Activated CD4-positive, alpha-beta T cell treated with anti-CD3 and anti-CD28 coated beads, Interleukin-2, amount 50 U/mL, for 48 hours (primary cell): ENCODE data around the gene FTO.

Source experiments
- DNase-seq, 2 experiments: peaks; one replicate each; pipeline ENCODE4 v3.0.0-alpha.2; 2020

FTO gene

GRCh38 chr16:54066451-54067105, 362.6 kb downstream of the FTO start:
- DNase-seq, result no peak

GRCh38 chr16:54067322-54068065, 363.5 kb downstream of the FTO start:
- DNase-seq, result no peak

DNA sequence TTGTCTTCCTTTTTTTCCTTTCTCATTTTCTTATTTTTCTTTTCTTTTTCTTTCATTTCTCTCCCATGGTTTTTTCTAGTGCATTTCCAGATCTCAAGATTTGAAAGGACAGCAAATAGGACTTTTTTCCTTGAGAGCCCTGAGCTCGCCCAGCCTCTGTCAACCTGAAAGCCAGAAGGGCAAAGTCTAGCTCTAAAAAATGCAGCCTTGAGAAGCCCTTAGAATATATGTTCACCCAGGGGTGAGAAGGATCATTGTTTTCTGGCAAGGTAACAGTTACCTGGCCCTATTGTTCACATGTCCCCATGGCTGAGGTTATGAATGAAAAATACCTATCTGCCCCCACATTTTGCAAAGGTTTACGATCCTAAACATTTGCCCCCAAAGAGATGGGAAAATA, 364.3 kb downstream of the FTO start:
- DNase-seq, result no peak

DNA sequence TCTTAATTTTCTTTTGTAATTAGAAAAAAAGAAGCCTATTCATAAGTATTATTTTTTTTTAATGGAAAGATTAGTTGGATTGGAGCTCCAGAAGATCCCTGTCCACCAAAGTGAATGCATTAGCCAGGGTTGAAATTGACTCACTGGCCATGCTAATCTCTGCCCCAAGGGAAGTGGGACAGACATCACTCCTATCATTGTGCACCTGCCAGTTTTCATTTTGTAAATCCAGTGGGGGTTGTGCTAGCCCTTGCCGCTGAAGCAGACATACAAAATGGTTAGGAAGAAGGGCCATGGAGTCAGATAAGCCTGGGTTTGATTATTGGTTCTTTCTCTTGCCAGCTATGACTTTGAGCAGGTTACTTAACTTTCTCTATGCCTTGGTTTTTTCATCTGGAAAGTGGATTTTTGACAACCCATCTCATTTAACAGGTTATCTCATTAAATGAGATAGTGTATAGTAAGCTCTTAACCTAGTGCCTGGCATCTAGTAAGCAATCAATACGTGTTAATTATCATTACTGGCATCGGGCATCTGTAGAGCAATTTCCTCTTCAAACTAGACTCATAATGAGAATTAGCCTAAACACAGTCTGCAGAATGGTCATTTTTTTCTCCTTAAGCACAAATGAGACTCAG, 365.8 kb downstream of the FTO start:
- DNase-seq, result no peak

- DNase-seq, result no peak
These were observed 366.9 kb downstream of the FTO start for GRCh38 chr16:54070789-54071343.

DNA sequence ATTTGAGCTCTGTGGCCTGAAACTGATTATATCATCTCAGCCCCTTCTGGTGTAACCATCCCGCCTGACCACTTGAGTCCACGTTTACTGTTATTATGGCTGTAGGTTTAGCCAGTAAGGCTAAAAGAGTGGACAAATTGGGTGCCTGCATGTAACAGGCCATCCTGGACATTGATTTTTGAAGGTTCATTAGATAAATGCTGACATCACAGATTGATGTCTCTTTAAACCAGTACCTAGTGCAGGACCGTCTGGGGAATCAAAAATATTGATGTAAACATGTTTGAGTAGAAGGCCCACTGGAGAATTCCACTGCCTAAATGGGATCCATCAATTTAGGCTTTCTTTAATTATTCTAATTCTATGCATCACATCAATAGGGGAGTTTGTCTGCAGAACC, 367.6 kb downstream of the FTO start:
- no peak for DNase-seq

DNA sequence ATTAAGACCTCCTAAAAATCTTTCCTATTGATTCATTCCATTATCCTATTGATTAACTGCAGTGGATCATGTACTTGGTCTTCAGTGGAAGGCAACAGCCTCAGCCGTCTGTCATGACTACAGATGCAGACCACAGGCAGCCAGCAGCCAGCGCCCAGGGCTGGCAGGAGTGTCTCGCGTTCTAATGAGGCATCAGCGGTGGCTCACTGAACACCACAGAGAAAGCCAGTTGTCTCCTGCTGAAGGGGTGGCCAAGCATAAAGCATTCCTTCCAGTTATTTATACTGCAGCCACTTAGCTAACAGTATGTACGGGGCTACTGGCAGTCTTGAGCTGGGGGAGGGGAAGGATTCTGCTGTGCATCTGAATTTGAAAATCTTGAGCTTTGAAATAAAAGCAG, 368.3 kb downstream of the FTO start:
- DNase-seq, result no peak

DNA sequence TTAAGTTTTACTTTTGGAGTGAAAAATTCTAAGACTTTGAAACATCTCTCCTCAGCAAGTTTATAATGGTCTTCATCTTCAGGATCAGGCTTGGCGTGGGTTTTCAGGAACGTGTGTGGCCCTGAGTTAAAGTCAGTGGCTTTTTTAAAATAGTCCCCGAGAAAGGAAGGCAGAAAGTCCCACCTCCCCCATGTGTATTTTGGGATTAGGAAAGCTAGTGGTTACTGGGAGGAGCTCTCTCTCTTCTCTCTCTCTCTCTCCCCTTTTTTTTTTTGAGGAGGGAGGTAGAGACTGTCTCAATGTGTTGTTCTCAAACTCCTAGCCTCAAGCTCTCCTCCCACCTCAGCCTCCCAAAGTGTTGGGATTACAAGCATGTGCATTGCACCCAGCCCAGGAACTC, 369.4 kb downstream of the FTO start:
- no peak for DNase-seq

DNA sequence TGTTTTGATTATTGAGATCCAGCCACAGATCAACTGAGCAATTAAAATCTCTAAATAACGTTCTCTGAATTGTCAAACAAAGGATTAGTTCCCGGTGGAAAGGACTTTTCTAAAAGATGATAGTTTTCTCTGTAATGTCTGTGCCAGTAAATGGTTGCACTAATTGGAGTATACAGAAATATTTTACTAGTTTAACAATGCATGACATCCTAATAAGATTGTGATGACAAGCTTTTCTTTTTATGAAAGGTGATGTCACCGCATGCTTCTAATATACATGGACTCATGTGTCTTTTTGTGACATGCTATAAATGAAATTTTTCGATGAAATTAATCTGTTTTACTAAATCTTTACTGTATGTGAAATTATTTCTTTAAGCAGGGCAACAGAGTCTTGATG, 371.5 kb downstream of the FTO start:
- no peak for DNase-seq

DNA sequence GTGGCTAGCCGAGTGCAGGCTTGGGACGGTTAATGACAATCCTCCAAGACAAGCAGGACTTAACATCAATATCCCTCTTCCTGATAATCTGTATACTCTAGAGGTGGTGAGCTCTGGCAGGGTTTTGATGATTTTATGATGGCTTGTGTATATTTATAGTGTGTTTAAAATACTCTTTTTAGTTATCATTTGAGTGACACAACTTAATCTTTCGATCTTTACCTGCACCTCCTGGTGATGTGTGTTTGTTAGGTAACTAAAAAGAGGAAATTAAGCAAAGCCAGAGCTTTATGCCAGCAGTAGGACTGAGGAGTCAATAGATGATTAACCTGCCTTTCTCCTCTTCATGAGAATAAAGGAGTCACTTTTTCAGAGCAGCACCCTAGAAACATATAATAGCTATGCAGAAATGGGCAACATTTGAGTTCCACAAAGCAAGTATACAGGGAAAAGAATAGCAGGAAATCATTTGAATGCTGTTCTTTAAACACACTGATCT, 372.1 kb downstream of the FTO start:
- DNase-seq, result no peak

- DNase-seq, result no peak
These were observed 373.3 kb downstream of the FTO start for GRCh38 chr16:54077050-54077821.

DNA sequence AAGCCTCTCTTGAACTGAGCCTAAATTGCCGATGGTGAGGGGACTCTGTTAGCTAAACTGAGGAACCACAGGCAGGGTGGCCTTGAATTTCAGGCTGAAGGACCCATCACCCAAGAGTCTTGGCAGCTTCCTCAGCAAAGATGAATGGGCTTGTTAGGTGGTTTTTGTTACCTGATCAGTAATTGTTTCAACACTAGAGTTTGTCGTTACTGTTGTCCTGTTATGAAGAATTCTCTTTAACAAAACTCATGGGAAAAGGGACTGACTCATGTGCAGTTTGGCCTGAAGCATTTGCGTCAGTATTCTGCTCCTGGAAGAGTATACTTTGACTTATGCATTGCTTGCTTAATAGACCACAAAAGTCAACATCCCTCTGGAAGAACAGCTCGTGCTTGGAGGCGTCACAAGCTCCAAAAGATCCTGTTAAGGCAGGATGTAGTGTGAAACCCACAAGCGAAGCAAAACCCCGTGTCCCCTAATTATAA, 376.6 kb downstream of the FTO start:
- no peak for DNase-seq

GRCh38 chr16:54086791-54087190, 382.8 kb downstream of the FTO start:
- DNase-seq, result no peak

DNA sequence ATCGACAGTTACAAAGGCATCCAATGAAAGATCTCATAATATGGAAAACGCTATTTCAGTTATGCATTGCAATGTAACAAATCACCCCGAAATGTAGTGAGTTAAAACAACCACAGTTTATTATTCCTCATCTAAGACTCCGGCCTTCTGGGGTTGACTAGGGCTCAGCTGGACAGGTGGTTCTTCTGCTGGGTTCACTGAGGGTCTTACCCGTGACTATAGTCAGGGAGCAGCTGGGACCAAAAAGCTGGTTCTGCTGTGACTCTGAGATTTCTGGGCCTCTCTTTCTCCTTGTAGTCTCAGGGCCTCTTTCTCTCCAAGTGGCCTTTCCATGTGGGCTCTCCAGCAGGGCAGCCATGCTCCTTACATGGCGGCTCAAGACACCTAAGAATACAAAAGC, 386.6 kb downstream of the FTO start:
- no peak for DNase-seq

DNA sequence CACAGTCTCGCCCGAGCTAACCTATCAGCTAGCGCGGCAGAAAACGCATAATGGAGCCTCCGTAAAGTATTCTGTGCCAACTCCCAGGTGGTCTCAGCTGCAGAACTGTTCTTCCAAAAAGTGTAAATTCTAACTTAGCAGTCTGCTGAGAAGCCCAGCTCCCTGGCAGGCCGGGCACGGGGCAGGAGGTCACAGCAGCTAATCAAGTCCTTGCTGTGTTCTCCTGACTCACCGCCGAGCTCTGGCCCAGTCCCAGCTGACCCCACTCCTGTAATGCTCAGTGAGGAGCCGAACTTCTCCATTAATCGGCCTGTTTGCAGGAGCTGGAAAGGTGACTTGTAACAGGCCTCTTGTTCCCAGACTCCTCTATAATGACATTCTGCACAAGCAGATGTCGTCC, 389.3 kb downstream of the FTO start:
- no peak for DNase-seq

DNA sequence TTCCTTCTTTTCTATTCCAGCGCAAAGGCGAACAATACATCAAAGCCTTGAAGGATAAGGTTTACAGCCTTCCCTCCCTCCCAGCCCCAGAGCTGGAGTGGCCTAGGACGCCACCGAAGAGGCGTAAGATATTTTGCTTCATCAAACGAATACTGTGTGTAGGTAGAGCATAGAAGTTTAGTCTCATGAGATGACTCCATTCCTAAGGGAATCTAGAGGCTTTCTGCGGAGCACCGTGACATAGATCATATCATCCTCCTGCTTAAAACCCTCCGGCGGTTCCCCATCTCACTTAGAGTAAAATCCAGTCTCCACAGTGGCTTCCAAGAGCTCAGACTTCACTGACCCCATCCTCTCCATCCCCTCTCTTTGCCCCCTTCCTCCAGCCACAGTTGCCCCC, 390.7 kb downstream of the FTO start:
- no peak for DNase-seq

- no peak for DNase-seq
These were observed 392.7 kb downstream of the FTO start for GRCh38 chr16:54096607-54097006.

DNA sequence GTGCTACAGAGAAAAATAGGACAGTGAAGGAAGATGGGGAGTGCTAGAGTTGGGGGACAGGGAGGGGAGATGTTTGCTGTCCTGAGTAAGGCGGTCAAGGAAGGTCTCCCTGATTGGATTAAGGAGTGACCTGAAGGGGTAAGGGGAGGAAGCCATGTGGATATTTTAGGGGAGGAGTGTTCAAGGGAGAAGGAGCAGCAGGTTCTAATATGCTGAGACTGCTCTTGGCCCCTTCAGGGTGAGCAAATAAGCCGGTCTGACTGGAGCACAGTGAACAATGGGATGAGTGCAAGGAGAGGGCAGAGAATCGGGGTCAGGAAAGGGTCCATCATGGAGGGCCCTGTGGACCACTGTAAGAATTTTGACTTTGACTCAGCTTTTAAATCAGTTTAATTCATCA, 393.8 kb downstream of the FTO start:
- no peak for DNase-seq

DNA sequence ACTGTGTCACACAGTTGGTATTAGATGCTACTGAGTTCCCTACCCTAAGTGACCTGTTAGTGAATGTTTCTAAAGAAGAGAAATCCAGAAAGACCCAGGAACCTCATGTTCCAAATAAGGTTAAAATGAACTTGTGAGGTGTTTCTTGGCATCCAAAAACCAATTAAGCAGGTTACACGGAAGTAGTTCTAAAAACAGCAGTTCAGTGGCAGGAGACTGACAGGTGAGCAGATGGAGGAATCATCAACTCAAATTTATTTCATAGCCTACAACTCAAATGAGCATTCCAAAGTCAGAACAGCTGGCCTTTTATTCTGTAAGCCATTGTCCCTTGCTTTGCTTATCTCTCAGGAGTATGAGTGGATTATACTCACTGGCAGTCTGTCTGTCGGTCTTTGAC, 394.3 kb downstream of the FTO start:
- DNase-seq, result no peak

DNA sequence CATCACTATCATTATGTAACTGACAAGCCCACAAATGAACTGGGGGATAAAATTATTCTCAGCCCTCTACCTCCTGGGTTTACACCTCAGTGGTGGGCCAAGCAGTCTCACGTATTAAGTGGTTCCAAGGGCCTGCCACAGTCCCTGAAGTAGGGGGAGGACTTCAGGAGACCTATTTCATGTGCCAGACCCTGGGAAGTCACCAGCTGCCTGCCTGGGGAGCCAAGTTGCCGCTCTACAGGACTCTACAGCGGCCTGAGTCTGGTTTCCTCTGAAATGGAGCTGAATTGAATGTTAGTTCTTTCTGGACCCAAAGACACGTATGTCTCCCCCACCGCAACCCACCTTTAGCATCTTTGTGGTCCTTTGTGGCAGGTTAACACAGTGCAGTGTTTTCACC, 395.7 kb downstream of the FTO start:
- DNase-seq, result no peak

DNA sequence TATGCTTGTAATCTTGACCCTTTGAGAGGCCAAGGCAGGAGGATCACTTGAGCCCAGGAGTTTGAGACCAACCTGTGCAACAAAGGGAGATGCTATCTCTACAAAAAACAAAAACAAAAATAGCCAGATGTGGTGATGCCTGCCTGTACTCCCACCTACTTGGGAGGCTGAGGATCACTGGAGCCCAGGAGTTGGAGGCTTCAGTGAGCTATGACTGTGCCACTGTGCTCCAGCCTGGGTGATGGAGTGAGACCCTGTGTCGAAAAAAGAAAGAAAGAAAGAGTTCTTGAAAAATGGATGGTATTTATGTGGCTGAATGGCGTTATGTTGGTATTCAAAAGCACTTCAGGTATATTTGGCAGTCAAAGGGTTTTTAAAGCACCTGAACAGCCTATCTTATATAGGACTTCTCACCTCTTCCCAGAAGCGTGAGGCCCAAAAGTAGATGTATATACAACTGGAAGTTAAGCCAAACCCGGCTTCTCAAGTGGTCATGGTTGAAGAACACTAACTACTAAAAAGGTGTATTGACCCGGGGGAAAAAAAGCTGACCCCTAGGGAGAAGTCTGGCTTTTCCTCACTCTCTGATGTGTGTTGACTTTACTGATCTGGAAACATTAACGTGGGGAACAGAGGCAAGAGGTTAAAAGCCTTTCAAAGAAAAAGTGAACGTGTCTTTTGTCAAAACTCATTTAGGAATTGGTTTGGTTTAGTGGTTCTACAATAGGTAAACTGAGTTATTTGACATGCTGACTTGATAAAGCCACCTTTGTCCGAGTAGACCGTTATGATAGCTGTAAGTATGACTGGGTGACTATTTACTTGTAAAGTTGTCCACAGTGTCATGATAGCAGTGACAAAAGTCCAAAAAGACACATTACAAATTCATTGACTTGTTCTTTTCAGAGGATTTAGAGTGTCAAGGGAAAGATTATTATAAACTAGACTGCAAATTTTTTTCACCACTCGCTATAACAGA, 399.2 kb downstream of the FTO start:
- no peak for DNase-seq

GRCh38 chr16:54106057-54106456, 402.1 kb downstream of the FTO start:
- DNase-seq, result no peak
